G401.6 (cell line): ENCODE results near the gene RLN2.
"Not testable (repeated sequence)": the region's sequence is repeated elsewhere in the genome, so short reads cannot be mapped to it uniquely, and the experiment has no call there.

Experiments
- FAIRE-seq: peaks from 2 replicates; lab custom pipeline; 2012; peaks lifted over from hg19 to GRCh38; lab: Jason Lieb, UNC

Gene RLN2, protein sequence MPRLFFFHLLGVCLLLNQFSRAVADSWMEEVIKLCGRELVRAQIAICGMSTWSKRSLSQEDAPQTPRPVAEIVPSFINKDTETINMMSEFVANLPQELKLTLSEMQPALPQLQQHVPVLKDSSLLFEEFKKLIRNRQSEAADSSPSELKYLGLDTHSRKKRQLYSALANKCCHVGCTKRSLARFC

DNA sequence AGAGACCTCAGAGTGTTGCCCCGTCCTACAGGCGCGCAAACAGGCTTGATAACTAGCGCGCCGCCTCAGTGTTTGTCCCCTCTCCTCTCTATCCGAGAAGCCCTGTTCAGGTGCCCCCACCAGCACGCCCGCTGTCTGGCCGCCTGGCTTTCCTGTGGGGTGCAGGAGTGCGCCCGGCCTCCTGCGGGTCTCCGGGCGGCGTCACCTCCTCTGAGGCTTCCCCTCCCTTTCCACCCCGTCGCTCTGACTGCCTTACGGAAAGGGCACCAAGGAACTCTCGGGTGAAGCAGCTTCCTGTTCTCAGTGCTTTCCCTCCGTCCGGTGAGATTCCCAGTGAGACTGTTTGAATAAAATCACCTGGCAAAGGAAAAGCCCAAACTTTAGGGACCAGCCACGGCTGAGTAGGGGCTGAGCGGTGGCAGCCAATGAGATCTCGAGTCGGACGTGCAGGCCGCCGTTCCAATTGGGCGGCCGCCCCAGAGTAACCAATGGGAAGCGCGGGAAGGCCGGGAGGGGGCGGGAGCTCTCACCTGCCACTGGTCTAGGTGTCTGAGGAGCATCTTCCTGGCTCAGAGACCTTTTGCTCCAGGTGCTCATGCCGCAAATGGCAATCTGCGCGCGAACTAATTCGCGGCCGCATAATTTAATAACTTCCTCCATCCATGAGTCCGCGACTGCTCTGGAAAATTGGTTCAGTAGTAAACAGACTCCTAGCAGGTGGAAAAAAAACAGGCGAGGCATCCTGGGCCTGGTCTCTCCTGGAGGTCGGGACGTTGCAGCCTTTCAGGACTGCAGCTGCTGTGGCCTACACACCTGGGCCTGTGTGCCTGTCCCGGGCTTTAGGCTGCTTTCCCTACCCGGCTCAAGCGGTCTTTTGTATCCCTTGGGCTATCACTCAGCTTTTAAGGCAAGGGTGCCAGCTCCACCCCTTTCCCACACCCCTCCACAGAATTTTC, at the start of gene RLN2:
RLN2 (minus strand) TSS at position 877 of the 956 bp plus-strand sequence; CDS start at position 741, 136 bp downstream.
- FAIRE-seq: not testable (repeated sequence)

DNA sequence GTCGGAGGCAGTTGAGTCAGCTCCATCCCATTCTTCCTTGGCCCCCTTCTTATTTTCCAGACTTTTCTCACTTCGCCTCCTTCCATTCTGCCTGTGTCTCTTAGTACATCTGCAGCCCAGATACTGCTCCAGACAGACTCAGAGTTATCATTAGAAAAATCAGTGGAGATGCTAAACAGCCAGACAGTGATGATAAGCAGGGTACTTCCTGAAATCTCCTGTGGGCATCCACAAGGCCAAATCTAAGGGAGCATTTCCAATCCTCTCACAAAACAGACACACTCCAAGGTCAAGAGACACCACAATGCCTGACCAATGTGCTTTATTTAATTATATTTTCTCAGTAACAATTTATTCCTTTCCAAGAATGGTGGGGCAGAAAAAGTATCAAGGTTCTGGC, 49.7 kb upstream of the RLN2 start:
- no peak for FAIRE-seq

DNA sequence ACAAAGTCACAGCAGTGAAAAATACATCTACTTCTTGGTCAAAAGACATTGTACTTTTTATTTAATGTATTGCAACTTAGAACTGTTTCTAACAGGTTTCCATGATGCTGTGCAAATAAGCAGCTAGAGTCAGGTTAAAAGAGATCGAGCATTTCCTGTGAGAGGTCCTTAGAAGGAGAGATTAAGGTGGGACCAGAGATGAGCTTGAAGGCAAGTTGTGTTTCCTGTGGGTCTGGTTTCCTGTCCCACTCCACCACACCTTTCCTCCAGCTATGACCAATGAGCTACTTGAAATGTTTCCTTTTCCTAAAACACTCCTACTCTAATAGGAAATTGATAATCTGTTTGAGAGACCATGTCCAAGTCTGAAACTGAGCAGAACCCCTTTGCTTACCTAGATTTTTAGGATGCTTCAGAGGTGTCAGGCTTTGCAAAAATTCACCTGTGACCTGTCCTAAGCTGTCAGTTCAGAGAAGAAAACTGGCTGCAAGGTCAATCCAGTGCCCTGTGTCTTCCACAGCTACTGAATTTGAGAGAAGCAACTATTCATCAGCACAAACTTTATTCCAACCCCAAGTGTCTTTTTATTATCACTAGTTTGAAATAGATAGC, 48.2 kb upstream of the RLN2 start:
- FAIRE-seq: no peak

DNA sequence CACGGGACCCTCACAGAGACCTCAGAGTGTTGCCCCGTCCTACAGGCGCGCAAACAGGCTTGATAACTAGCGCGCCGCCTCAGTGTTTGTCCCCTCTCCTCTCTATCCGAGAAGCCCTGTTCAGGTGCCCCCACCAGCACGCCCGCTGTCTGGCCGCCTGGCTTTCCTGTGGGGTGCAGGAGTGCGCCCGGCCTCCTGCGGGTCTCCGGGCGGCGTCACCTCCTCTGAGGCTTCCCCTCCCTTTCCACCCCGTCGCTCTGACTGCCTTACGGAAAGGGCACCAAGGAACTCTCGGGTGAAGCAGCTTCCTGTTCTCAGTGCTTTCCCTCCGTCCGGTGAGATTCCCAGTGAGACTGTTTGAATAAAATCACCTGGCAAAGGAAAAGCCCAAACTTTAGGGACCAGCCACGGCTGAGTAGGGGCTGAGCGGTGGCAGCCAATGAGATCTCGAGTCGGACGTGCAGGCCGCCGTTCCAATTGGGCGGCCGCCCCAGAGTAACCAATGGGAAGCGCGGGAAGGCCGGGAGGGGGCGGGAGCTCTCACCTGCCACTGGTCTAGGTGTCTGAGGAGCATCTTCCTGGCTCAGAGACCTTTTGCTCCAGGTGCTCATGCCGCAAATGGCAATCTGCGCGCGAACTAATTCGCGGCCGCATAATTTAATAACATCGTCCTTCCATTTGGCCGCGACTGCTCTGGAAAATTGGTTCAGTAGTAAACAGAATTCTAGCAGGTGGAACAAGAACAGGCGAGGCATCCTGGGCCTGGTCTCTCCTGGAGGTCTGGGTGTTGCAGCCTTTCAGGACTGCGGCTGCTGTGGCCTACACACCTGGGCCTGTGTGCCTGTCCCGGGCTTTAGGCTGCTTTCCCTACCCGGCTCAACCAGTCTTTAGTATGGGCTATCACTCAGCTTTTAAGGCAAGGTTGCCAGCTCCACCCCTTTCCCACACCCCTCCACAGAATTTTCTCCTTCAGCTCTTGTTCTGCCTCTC, 34.8 kb upstream of the RLN2 start, which contains the start of gene RLN1:
RLN1 (minus strand) TSS at position 885 of the 990 bp plus-strand sequence; CDS start at position 755, 130 bp downstream.
- not testable (repeated sequence) for FAIRE-seq

DNA sequence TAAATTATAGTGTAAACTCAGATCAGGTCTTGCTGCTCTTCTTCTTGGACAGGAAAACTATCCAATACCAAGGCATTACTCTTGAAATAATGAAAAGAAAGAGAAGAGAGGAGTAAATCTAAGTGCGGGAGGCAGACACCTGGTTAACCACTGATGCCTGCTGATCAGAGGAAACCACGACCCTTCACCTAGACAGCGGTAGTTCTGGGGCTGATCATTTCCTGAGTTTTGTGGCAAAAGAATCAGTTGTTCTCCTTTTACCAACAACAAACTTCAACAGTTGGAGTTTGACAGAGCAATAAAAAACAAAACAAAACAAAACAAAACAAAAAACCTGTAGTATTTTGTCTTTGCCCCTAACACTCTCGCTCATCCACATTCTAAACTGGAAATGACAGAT, 32.2 kb upstream of the RLN2 start:
- no peak for FAIRE-seq

DNA sequence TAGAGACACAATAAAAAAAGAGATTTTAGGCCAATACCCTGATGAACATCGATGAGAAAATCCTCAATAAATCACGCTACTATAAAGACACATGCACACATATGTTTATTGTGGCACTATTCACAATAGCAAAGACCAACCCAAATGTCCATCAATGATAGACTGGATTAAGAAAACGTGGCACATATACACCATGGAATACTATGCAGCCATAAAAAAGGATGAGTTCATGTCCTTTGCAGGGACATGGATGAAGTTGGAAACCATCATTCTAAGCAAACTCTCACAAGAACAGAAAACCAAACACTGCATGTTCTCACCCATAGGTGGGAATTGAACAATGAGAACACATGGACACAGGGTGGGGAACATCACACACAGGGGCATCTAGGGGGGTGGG, 26.8 kb upstream of the RLN2 start:
- not testable (repeated sequence) for FAIRE-seq

DNA sequence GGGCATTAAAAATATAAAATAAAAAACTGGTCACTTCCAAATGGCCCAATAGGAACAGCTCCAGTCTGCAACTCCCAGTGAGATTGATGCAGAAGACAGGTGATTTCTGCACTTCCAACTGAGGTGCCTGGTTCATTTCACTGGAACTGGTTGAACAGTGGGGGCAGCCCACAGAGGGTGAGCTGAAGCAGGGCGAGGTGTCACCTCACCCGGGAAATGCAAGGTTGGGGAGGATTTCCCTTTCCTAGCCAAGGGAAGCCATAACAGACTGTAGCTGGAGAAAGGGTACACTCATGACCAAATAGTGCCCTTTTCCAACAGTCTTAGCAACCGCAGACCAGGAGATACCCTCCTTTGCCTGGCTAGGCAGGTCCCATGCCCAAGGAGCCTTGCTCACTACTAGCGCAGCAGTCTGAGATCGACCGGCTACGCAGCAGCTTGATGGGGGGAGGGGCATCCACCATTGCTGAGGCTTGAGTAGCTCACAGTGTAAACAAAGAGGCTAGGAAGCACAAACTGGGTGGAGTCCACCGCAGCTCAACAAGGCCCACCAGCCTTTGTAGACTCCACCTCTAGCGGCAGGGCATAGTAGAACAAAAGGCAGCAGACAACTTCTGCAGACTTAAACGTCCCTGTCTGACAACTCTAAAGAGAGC, 22.5 kb upstream of the RLN2 start:
- no peak for FAIRE-seq

DNA sequence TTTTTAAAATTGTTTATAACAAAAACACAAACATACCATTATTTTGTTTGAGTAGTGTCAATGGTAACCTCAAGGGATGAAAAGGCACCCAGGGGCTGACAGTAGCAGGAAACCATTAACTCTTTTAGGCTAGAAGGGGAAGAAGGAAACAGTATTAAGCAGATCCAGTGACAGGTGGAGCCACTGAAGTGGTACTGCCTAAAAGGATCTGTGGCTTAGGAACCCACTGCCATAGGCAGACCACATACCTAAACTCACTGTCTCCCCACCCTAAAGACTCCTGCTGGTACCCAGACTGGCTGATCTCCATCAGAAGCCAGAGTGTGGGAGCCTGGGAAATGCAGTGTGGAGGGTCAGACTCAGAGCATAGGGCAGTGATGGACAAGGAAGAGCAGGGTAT, 21.7 kb upstream of the RLN2 start:
- no peak for FAIRE-seq

DNA sequence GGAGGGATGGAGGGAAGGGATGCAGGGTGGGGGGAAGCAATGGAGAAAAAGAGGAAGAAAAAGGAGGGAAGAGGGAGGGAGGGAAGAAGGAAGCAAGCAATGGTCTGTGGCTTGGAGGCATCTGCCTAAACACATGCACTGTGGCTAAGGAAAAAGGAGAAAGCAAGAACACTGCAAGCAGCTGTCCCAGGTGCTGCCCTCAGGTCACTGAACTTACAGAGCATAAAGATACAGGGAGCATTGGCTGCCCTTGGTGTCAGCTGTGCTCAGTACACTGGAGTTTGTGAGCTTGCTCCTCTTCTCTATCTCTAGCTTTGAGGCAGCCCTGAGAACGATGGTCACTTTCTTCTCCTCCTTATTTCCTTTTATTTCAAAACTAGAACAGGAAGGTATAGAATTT, 17.1 kb upstream of the RLN2 start:
- FAIRE-seq: not testable (repeated sequence)

DNA sequence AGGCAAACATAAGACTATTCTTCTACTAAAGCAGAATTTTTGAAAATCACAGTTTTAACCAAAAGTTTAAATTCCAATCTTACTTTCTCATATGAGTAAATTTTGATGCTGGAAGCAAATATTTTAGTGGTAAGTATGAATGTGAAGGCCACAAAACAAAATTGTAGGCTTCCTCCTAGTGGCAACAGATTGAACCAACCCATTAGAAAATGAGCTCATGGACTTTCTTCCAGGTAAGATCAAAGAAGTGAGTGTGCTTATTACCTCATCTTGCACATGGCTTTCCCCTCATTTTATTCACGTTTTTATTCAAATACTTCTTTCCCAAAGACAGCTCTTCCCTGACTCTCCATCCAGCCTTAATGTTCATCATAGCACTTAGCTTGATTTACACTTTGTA, 16.5 kb upstream of the RLN2 start:
- peak; percentile 59 for FAIRE-seq

DNA sequence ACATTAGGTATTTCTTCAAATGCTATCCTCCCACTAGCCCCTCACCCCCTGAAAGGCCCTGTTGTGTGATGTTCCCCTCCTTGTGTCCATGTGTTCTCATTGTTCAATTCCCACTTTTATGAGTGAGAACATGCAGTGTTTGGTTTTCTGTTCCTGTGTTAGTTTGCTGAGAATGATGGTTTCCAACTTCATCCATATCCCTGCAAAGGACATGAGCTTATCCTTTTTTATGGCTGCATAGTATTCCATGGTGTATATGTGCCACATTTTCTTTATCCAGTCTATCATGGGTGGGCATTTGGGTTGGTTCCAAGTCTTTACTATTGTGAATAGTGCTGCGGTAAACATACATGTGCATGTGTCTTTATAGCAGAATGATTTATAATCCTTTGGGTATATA, 11.9 kb upstream of the RLN2 start:
- not testable (repeated sequence) for FAIRE-seq

DNA sequence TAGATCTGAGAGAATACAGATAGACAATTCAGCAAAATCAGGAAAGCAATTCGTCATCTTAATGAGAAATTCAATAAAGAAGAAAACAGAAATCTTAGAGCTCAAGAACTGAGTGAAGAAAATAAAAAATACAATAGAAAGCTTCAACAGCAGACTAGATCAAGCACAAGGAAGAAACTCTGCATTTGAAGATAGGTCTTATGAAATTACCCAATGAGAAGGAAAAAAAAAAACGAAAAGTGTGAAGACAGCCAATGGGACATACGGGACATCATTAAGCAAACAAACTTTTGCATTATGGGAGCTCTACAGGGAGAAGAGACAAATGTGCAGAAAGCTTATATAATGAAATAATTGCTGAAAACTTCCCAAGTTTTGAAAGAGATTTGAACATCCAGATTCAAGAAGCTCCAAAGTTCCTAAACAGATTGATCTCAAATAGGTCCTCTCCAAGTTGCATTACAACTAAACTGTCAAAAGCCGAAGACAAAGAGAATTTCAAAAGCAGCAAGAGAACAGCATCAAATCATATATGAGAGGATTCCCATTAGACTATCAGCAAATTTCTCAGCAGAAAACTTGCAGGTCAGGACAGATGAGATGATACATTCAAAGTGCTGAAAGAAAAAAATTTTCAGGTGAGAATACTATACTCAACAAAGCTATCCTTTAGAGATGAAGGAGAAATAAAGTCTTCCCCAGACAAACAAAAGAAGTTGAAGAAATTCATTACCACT, 10.8 kb upstream of the RLN2 start:
- FAIRE-seq: no peak

DNA sequence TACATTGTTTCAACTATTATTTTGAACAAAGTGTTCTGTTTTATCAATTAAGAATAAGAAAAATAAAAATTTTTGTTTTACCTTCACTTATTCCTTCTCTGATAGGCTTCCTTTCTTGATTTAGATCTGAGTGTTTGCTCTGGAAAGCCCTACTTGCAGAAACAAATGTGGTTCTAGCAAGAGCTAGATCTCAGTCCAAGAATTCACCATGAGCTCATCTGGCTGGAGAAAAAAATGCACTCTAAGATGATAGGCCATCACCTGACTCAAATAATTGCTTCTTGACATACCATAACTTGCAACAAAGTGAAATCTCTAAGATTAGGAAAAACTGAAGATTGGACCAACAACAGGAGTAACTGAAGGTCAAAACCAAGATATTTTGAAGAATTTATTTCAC, 6.3 kb upstream of the RLN2 start:
- no peak for FAIRE-seq

DNA sequence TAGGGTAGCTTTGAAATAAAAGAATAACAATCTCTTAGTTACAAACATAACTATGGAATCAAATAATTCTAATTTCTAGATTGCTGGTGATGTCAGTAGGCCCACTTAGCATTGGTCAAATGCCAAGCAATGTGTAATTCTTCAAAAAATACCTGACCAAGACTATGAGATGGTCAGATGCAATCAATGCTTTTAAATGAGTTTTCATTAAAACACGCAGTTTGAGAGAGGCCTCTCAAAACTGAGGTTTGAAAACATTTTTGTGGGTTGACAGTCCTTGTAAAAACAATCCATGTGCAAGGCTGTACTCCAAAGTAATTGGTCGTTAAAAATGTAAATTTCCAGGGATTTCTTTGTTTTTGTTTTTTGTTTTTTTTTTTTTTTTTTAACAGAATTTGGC, 1.2 kb upstream of the RLN2 start:
- no peak for FAIRE-seq

DNA sequence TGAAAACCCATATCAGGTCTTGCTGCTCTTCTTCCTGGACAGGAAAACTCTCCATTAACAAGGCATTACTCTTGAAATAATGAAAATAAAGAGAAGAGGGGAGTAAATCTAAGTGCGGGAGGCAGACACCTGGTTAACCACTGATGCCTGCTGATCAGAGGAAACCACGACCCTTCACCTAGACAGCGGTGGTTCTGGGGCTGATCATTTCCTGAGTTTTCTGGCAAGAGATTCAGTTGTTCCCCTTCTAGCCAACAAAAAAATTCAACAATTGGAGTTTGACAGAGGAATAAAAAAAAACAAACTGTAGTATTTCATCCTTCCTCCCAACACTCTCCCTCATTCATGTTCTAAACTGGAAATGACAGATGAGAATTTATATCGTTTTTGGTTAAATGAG, 3.0 kb downstream of the RLN2 start:
- FAIRE-seq: no peak

DNA sequence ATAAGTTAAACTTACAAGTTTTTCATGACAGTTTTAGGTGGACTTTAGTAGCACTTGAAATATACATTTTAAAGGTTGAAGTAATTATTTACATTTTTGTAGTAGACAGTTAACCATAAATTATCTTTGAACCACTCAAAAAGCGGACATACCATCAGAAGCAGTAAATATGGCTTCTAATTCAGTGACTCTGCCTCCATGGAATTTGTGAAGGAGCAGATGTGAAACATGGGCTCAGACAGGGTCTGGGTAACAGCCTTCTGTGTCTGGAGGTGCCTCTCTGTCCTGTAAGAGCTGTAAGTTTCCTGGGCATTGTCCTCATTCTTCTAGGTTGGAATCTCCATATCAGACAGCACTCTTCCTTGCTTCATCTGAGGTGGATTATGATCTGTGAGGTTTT, 12.4 kb downstream of the RLN2 start:
- no peak for FAIRE-seq

DNA sequence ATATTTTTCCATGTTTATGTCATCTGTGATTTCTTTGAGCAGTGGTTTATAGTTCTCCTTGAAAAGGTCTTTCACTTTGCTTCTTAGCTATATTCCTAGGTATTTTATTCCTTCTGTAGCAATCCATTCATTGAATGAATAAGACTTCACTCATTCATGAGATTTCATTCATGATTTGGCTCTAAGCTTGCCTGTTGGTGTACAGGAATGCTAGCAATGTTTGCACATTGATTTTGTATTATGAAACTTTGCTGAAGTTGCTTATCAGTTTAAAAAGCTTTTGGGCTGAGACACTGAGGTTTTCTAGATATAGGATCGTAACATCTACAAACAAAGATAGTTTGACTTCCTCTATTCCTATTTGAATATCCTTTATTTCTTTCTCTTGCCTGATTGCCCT, 15.9 kb downstream of the RLN2 start:
- FAIRE-seq: no peak

DNA sequence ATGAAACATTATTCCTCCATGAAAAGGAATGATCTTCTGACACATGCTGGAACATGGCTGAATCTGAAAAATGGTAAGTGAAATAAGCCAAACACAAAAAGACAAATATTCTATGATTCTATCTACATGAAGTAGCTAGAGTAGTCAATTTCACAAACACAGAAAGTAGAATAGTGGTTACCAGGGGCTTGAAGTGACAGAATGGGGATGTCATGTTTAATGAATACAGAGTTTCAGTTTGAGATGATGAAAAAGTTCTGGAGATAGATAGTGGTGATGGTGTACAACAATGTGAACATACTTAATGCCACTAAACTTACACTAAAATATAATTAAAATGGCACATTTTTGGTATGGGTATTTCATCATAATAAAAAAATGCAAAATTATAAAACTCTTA, 18.3 kb downstream of the RLN2 start:
- FAIRE-seq: no peak

DNA sequence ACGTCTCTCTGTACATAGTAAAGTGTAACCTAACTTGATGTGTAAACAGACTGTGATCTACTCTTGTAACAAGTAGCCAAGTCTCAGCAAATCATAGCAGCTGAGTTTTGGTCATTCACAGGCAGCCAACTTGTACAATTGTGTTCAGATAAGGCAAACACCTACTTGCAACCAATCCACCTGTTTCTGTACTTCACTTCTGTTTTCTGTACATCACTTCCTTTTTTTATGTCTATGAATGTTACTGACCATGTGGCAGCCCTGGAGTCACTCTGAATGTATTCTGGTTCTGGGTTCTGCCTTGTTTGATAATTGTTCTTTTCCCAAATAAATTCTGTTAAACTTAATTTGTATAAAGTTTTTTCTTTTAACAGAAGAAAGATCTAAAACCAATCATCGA, 26.0 kb downstream of the RLN2 start:
- FAIRE-seq: no peak

DNA sequence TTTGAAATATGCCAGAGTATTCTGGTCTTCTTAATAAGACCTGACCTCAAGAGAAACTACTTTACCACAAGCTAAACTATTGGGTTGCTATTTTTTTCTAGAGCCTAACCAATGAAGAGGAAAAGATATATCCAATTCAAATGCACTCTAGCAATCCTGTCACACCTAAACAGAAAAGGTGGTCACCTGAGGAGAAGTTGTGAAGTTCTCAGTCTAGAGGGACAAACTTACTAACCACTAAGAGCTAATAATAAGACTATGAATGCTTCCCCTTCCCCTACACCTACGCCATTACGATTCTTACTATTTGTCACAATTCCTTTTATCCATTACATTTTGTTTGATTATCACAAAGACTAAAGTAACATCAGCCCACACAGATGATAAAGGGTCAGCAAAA, 29.7 kb downstream of the RLN2 start:
- FAIRE-seq: no peak

DNA sequence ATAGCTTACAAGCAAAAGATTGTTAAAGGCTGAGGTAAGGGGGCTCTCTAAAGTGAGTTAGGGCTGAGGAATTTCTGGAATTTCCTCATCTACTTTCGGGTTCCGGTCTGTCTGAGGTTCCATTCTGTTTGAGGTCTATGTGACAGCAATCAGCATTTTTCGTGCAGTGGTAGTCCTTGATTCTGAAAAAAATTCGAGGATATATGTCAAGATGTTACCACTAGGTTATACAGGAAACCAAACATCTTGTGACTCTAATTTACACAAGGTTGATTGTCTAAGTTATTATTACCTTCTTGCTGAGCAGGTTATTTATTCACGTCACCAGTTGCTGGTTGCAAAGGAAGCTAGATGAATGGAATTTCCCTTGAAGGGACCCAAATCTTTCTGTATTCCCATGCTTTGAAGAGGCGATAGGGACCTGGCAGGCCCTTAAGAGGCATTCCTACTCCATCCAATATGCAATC, 35.2 kb downstream of the RLN2 start:
- FAIRE-seq: no peak
